GM12878 (cell line): ENCODE data around the gene GRAMD2B. TPM values are rescaled to one million over a fixed set of nuclear protein-coding genes. Genes with fewer than 3 reads are reported as not detected.

ENCODE experiments used
- ATAC-seq: fragments of 200-7000 bp; cut with Tn5 transposase; 3 replicates; pipeline ENCODE4 v1.9.1; 2020; ENCODE audit warnings: mild to moderate bottlenecking, moderate library complexity
- BruUV-seq: library from RNA; stranded (reverse); fragments of 400-500 nt; replicated peaks from 2 replicates; lab custom pipeline; 2021; lab: Mats Ljungman, UMichigan
- CTCF ChIA-PET: fragments of 300-600 bp; sonication (Branson Sonifier 250); formaldehyde crosslinking; extraction: SDS; loops from one replicate; lab custom pipeline; 2021; ENCODE audit warnings: inconsistent platforms; lab: Yijun Ruan, JAX
- POLR2A ChIA-PET: fragments of 350-600 bp; formaldehyde crosslinking; extraction: SDS; loops from one replicate; lab custom pipeline; 2021; ENCODE audit warnings: inconsistent platforms; lab: Charles Lee
- RAD21 ChIA-PET: fragments of 300-600 bp; sonication (Branson Sonifier 250); formaldehyde crosslinking; loops from one replicate; lab custom pipeline; 2023; ENCODE audit warnings: antibody characterized with exemption; ENCODE audit not compliant: unreplicated experiment; lab: Charles Lee
- SMC1A ChIA-PET: fragments of 300-600 bp; sonication (Branson Sonifier 250); formaldehyde crosslinking; loops from one replicate; lab custom pipeline; 2023; ENCODE audit not compliant: unreplicated experiment, uncharacterized antibody; lab: Charles Lee
- DNase-seq: peaks from one replicate; pipeline ENCODE4 v3.0.0-alpha.2; 2011; ENCODE audit warnings: low read depth, low spot score
- FAIRE-seq: peaks from 3 replicates; lab custom pipeline; 2011; peaks lifted over from hg19 to GRCh38; lab: Jason Lieb, UNC
- H2AFZ ChIP-seq: 2 replicates; pipeline ENCODE4 v1.6.0; 2011; ENCODE audit warnings: low read depth, low read length, control low read depth; ENCODE audit not compliant: control insufficient read depth
- H3K27ac ChIP-seq: 2 replicates; pipeline ENCODE4 v1.5.1; 2011; ENCODE audit warnings: control low read depth; ENCODE audit not compliant: control insufficient read depth, insufficient read depth
- H3K27me3 ChIP-seq, 2 experiments: replicated peaks in 1 of 2; 2 replicates each; pipeline versions ENCODE4 v1.6.0 to v1.6.1; 2011; ENCODE audit warnings: low read length in 1 of 2; ENCODE audit not compliant: control insufficient read depth in 2 of 2, insufficient read depth in 2 of 2
- H3K36me3 ChIP-seq, 2 experiments: 2 replicates each; pipeline ENCODE4 v1.5.1; 2011; ENCODE audit warnings: low read length in 1 of 2; ENCODE audit not compliant: control insufficient read depth in 2 of 2, insufficient read depth in 2 of 2
- H3K4me1 ChIP-seq: 2 replicates; pipeline ENCODE4 v1.6.1; 2011; ENCODE audit warnings: mild to moderate bottlenecking, low read length, moderate library complexity, mixed read lengths; ENCODE audit not compliant: control insufficient read depth, insufficient read depth
- H3K4me2 ChIP-seq: 2 replicates; pipeline ENCODE4 v1.6.0; 2011; ENCODE audit warnings: control low read depth; ENCODE audit not compliant: control insufficient read depth, insufficient read depth
- H3K4me3 ChIP-seq: fragments of 200-600 bp; sonication (generic); 2 replicates; pipeline ENCODE4 v1.5.1; 2016
- H3K79me2 ChIP-seq: 2 replicates; pipeline ENCODE4 v1.6.0; 2011; ENCODE audit warnings: low read length; ENCODE audit not compliant: control insufficient read depth, insufficient read depth
- H3K9ac ChIP-seq: 2 replicates; pipeline ENCODE4 v1.8.0; 2011; ENCODE audit warnings: low read length, control low read depth, mixed read lengths; ENCODE audit not compliant: control insufficient read depth, insufficient read depth
- H3K9me3 ChIP-seq: replicated peaks from 3 replicates; pipeline ENCODE4 v1.5.1; 2011; ENCODE audit warnings: mild to moderate bottlenecking, low read length; ENCODE audit not compliant: control insufficient read depth, insufficient read depth
- H4K20me1 ChIP-seq: 2 replicates; pipeline ENCODE4 v1.6.0; 2011; ENCODE audit not compliant: control insufficient read depth, insufficient read depth
- BCL3 ChIP-seq: IDR thresholded peaks from 2 replicates; pipeline ENCODE4 v1.6.1; 2011; ENCODE audit warnings: borderline replicate concordance, low read depth, mild to moderate bottlenecking, moderate library complexity, low read length; ENCODE audit not compliant: insufficient read depth, poor library complexity, severe bottlenecking
- BCLAF1 ChIP-seq: fragments of 450-650 bp; IDR thresholded peaks from 2 replicates; pipeline ENCODE4 v1.6.1; 2017; ENCODE audit warnings: antibody characterized with exemption, mild to moderate bottlenecking, moderate library complexity
- CTCF ChIP-seq, 3 experiments: IDR thresholded peaks in 2 of 3; conservative IDR thresholded peaks in 1 of 3; 2 replicates each; pipeline ENCODE4 v1.5.1; 2011; ENCODE audit warnings: low read depth in 3 of 3, low read length in 3 of 3, mild to moderate bottlenecking in 3 of 3, control low read depth in 2 of 3, moderate library complexity in 2 of 3, inconsistent platforms in 1 of 3, mixed read lengths in 1 of 3; ENCODE audit not compliant: control insufficient read depth in 2 of 3, insufficient read depth in 1 of 3; ENCODE audit errors: extremely low read depth in 1 of 3
- HCFC1 ChIP-seq: fragments of 150-350 bp; IDR thresholded peaks from 2 replicates; pipeline ENCODE4 v1.6.1; 2014; ENCODE audit warnings: low read length
- IRF5 ChIP-seq: fragments of 450-650 bp; IDR thresholded peaks from 2 replicates; pipeline ENCODE4 v1.6.1; 2017; ENCODE audit warnings: borderline replicate concordance
- KLF5 ChIP-seq: fragments of 450-650 bp; IDR thresholded peaks from 2 replicates; pipeline ENCODE4 v1.6.1; 2014; ENCODE audit warnings: mild to moderate bottlenecking; ENCODE audit not compliant: partially characterized antibody
- MTA3 ChIP-seq: IDR thresholded peaks from 2 replicates; pipeline ENCODE4 v1.6.1; 2012; ENCODE audit warnings: low read length, inconsistent platforms, borderline replicate concordance
- SREBF1 ChIP-seq: IDR thresholded peaks from 2 replicates; pipeline ENCODE4 v1.6.1; 2012; ENCODE audit warnings: mild to moderate bottlenecking, low read length
- SREBF2 ChIP-seq: IDR thresholded peaks from 2 replicates; pipeline ENCODE4 v1.6.1; 2012; ENCODE audit warnings: mild to moderate bottlenecking, low read length
- WRNIP1 ChIP-seq: IDR thresholded peaks from 2 replicates; pipeline ENCODE4 v1.6.1; 2011; ENCODE audit warnings: low read depth, low read length, improper control_type of control experiment, borderline replicate concordance
- ZSCAN29 ChIP-seq: fragments of 450-650 bp; IDR thresholded peaks from 2 replicates; pipeline ENCODE4 v1.6.1; 2017; ENCODE audit warnings: mild to moderate bottlenecking, moderate library complexity
- WGBS: methylation state at CpG from one replicate; pipeline ENCODE4 v1.1.6; 2016; ENCODE audit warnings: low lambda C conversion rate; ENCODE audit not compliant: insufficient replicate concordance, insufficient coverage; ENCODE audit errors: missing lambda C conversion rate; 5-methylcytosine and 5-hydroxymethylcytosine counted together
- in situ Hi-C: fragments of 300-500 bp; cut with MboI; formaldehyde crosslinking; loops from 9 replicates; pipeline ENCODE4 v1.14.3; 2018; ENCODE audit warnings: mixed read lengths
- intact Hi-C: fragments of 100-400 bp; cut with micrococcal nuclease; formaldehyde crosslinking; loops from one replicate; pipeline ENCODE4 v1.14.2; 2022; ENCODE audit not compliant: unreplicated experiment
- polyA plus RNA-seq, 11 experiments: library from polyadenylated mRNA; depleted of rRNA in 4 of 11; unstranded in 6 of 11; stranded (reverse) in 5 of 11; fragments of >200 nt; fragmentation: Nextera tagmentation in 4 of 11; fragmentation: Illumina TruSeq in 1 of 11; extraction: Ambion mirVana in 4 of 11; extraction: Trizol in 1 of 11; gene quantifications; 1 replicate in 1 of 11; 2 replicates in 10 of 11; pipeline versions ENCODE4 v1.2.1 to v1.2.3, GENCODE V29; 2011 to 2016; ENCODE audit warnings: inconsistent platforms in 2 of 11, missing spikeins in 2 of 11, low read depth in 1 of 11
- total RNA-seq, 4 experiments: library from RNA; depleted of rRNA in 3 of 4; stranded (reverse); fragments of >200 nt in 3 of 4; fragmentation: Illumina TruSeq in 1 of 4; extraction: Trizol in 1 of 4; gene quantifications; 2 replicates each; pipeline versions ENCODE4 v1.2.1 to v1.2.3, GENCODE V29; 2013 to 2021

The GRAMD2B gene
- total and polyA plus RNA-seq, 10 of the 15 experiments (the other 5 are each of a cell fraction or from before 2014, with no cell fraction given), result 1.9 to 21.5 (median 8.4) TPM

- TF ChIP-seq CTCF (IDR thresholded peaks at IDR 0.05 in 2 of 3, conservative IDR thresholded peaks at IDR 0.05 in 1 of 3; ENCODE audit: control insufficient read depth in 2 of 3, extremely low read depth in 1 of 3, insufficient read depth in 1 of 3, low read depth in 3 of 3, low read length in 3 of 3) (peak; percentile 19 to 55 (median 32); a peak in 4 of 6 replicates), SREBF2 (no peak)
- TF ChIP-seq, all 136 proteins: peak for 3
Observed at GRCh38 chr5:126492939-126493338, 69.7 kb downstream of the GRAMD2B start (continued).

- ChIA-PET CTCF (interaction anchor here (0.6 to 3.7 kb wide), 4 partner anchors 10 to 156 kb away, joined by 3 to 18 read pairs (median 6); no protein-coding TSS in a partner anchor), POLR2A (interaction anchor here (0.5 to 0.6 kb wide), 2 partner anchors 11 to 136 kb away, joined by 3 to 5 read pairs; no protein-coding TSS in a partner anchor), RAD21 (no interaction called here), SMC1A (interaction anchor here (1.4 to 3.1 kb wide), 2 partner anchors 140 to 155 kb away, joined by 4 to 9 read pairs; no protein-coding TSS in a partner anchor)
- Histone ChIP-seq H3K4me3 (no peak overlapping the region), H3K9me3 (no peaks in the 10 kb centered on the region), H2AFZ (no peak overlapping the region), H3K27ac (no peak overlapping the region), H3K4me1 (no peaks in the 10 kb centered on the region), H3K4me2 (no peak overlapping the region), H4K20me1 (no peaks in the 10 kb centered on the region), H3K79me2 (no peaks in the 10 kb centered on the region), H3K27me3 (no peaks in the 10 kb centered on the region), H3K9ac (no peak overlapping the region), H3K36me3 (peaks cover under 1 to 1% of the 10 kb centered on the region in 2 experiments; a peak in 1 of 4 replicates)
- no peak for DNase-seq
- no TSS peak for BruUV-seq
- intact Hi-C loops (no loop called here), in situ Hi-C loops (no loop called here)
- 87% methylated on average over 3 of the region's 3 CpGs for WGBS
- no peak for FAIRE-seq
- ATAC-seq, result no peak
- no peak for TF ChIP-seq KLF5
- no peak for TF ChIP-seq IRF5
- no peak for TF ChIP-seq HCFC1
- TF ChIP-seq MTA3, result no peak
- TF ChIP-seq SREBF1, result no peak
- no peak for TF ChIP-seq BCL3
- no peak for TF ChIP-seq ZSCAN29
- TF ChIP-seq WRNIP1, result no peak
- TF ChIP-seq BCLAF1, result no peak
Observed at GRCh38 chr5:126494393-126494792, 71.2 kb downstream of the GRAMD2B start.
